ENCODE data around the gene MT1G. TPM values are rescaled to one million over a fixed set of nuclear protein-coding genes. Genes with fewer than 3 reads are reported as not detected.

The MT1G gene
- total and polyA plus RNA-seq, 9 of the 15 experiments (the other 6 are each of a cell fraction or from before 2014, with no cell fraction given) = 0.28 to 1.7 (median 0.69) TPM; not detected in 4

- TF ChIP-seq RREB1 (CRISPR knock-in tag; IDR thresholded peaks at IDR 0.05) = no peak
- no peak for TF ChIP-seq MBD2 (IDR thresholded peaks at IDR 0.05; ENCODE audit: borderline replicate concordance, low read depth)
- TF ChIP-seq MYBL2 (IDR thresholded peaks at IDR 0.05; ENCODE audit: low read depth) = no peak
- TF ChIP-seq MYBL2 (CRISPR knock-in tag; IDR thresholded peaks at IDR 0.05; ENCODE audit: borderline replicate concordance) = no peak
- TF ChIP-seq ZNF175 (CRISPR knock-in tag; IDR thresholded peaks at IDR 0.05; ENCODE audit: low read depth) = no peak
- TF ChIP-seq ZNF174 (CRISPR knock-in tag; IDR thresholded peaks at IDR 0.05) = no peak
- TF ChIP-seq NFRKB (IDR thresholded peaks at IDR 0.05; ENCODE audit: low read depth) = no peak
- no peak for TF ChIP-seq CREB5 (CRISPR knock-in tag; IDR thresholded peaks at IDR 0.05)
- no peak for TF ChIP-seq NCOR1 (IDR thresholded peaks at IDR 0.05)
- TF ChIP-seq RAD21 (CRISPR knock-in tag; conservative IDR thresholded peaks at IDR 0.05 in 1 of 2, IDR thresholded peaks at IDR 0.05 in 1 of 2) = peak; percentile 36 to 47; a peak in 3 of 4 replicates
- 0 out of 2 replicates have a peak, but pooled peaks have one; percentile 4 for TF ChIP-seq TCF3 (CRISPR knock-in tag; IDR thresholded peaks at IDR 0.05)
- TF ChIP-seq EGR1 (conservative IDR thresholded peaks at IDR 0.05) = peak; percentile 69
- TF ChIP-seq ZNF699 (CRISPR knock-in tag; IDR thresholded peaks at IDR 0.05; ENCODE audit: insufficient replicate concordance) = no peak
- TF ChIP-seq MXI1 (IDR thresholded peaks at IDR 0.05; ENCODE audit: low read depth, low read length) = no peak
- TF ChIP-seq KDM2B (CRISPR knock-in tag; IDR thresholded peaks at IDR 0.05) = no peak
- TF ChIP-seq NR3C1 (CRISPR knock-in tag; IDR thresholded peaks at IDR 0.05) = no peak
- no peak for TF ChIP-seq RHOXF2B (CRISPR knock-in tag; conservative IDR thresholded peaks at IDR 0.05)
- no peak for TF ChIP-seq HDGF (IDR thresholded peaks at IDR 0.05)
- no peak for TF ChIP-seq ZNF224 (CRISPR knock-in tag; IDR thresholded peaks at IDR 0.05)
- 0 out of 2 replicates have a peak, but pooled peaks have one; percentile 30 for TF ChIP-seq ZBTB2 (IDR thresholded peaks at IDR 0.05)
These were observed 24.6 kb downstream of the MT1G start (continued) for GRCh38 chr16:56643080-56643778.

All from K562 (cell line).